HG02943 (cell line): ENCODE results near the gene TMCO1.
"Not testable (repeated sequence)": the region's sequence is repeated elsewhere in the genome, so short reads cannot be mapped to it uniquely, and the experiment has no call there.

Experiments used
- ATAC-seq: cut with Tn5 transposase; IDR thresholded peaks from one replicate; pipeline ENCODE4 v1.9.1; 2021; ENCODE audit warnings: mild to moderate bottlenecking, low read depth, moderate library complexity; ENCODE audit not compliant: unreplicated experiment

The TMCO1 gene

DNA sequence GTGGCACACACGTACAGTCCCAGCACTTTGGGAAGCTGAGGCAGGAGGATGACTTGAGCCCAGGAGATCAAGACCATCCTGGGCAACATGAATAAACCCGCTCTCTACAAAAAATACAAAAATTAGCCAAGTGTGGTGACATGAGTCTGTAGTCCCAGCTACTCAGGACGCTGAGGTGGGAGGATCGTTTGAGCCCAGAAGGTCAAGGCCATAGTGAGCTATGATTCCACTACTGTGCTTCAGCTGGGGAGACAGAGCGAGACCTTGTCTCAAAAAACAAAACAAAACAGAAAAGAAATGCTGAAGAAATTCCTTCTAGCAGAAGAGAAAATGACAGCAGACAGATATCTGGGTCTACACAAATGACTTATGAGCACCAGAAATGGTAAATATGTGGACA is 80.6 kb downstream of the TMCO1 start:
- no peak for ATAC-seq

DNA sequence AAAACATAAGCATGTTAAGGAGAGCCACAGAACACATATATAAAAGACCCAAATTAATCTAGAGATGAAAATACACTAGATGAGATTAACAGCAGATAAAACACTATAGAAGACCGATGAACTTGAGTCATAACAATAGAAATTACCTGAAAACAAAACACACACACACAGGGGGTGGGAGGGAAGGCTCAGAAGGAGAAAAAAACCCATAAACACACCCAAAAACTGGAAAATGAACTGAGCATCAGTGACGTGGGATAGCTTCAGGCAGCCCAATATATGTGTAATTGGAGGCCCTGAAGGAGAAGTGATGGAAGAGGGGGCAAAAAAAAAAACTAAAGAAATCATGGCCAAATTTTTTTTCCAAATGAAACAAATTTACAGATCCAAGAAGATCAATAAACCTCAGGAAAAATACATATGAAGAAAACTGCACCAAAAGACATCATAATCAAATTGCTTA is 81.7 kb downstream of the TMCO1 start:
- ATAC-seq = no peak

DNA sequence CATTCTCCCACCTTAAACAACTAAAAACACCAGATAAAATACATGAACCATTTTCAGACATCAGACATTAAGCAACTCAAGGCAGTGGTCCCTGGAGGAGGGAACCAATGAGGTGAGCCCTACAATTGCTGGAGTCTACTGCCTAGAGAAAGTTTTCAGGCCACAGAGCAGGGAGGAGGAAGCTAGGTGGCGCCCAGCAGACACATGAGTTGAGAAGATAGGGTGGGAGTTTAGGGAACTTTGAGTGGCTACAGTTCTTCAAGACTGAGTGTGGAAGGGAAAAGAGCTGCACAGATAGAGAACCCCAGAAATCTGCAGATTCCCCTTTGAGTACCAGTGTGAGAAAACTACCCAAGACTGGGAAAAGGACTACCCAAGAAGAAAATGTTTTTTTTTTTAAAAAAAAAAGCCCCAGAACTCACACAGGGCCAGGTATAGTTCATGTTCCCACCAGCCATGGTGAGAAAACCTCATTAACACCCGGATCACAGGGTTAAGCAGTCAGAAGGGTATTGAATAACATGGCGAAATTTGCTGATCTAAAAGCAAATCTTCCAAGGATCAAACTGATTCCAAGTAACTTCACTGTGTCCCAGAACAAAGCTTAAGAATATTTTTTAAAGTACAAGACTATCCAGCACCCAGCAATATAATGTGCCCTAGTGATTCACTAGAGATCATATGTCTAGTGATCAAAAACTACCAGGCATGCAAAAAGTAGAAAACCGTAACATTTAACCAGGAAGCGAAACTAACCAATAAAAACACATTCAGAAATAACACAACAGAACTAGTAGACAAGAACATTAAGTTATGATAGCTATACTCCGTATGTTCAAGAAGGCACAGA is 82.3 kb downstream of the TMCO1 start:
- no peak for ATAC-seq

DNA sequence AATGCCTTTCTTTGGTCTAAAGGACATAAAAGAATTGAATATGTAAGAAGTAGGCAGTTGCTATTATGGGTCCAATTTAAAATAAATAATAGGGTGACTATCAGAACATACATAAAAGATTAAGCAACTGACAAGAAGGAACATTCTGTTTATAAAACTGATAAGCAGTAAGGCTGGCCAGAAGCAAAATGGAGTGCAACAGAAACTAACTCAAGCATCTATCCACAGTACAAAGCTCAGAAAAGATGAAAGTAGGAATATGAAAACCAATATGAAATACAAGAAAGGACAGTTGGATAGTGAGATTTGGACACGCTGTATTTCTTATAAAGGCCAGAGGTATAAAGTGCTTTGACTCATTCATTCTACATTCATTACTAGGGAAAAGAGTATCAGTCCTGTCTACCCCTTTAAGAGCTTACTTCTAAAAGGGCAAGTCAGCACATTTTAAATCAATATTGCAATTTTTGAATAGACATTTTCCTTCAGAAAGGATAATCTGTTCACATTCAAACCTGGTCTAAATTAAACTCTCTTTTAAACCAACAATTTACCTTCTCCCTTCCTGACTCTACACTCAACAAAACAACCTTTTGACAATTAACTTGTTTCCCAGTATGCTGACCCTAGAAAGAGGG is 84.7 kb downstream of the TMCO1 start:
- ATAC-seq = no peak

DNA sequence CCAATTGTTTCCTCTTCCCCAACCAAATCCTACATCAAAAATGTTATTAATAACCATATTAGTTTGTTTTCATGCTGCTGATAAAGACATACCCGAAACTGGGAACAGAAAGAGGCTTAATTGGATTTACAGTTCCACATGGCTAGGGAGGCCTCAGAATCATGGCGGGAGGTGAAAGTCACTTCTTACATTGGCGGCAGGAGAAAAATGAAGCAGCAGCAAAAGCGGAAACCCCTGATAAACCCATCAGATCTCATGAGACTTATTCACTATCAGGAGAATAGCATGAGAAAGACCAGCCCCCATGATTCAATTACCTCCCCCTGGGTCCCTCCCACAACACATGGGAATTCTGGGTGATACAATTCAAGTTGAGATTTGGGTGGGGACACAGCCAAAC is 87.9 kb downstream of the TMCO1 start:
- ATAC-seq = not testable (repeated sequence)

DNA sequence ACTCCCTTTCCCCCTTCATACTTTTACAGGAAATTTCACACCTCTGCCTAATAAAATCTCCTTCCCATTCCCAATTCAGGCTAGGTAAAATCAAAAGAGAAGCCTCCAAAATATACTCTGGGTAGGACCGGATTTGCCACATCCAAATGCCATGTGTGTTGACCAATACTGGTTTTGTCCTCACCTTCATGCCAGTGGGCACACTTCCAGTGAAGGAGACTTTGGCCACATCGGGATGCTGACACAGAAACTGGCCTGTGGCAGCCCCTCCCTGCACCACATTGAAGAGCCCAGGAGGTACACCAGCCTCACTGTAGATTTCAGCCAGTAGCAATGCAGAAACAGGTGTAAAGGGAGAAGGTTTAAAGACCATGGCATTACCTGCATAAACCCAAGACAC is 88.4 kb downstream of the TMCO1 start:
- no peak for ATAC-seq

DNA sequence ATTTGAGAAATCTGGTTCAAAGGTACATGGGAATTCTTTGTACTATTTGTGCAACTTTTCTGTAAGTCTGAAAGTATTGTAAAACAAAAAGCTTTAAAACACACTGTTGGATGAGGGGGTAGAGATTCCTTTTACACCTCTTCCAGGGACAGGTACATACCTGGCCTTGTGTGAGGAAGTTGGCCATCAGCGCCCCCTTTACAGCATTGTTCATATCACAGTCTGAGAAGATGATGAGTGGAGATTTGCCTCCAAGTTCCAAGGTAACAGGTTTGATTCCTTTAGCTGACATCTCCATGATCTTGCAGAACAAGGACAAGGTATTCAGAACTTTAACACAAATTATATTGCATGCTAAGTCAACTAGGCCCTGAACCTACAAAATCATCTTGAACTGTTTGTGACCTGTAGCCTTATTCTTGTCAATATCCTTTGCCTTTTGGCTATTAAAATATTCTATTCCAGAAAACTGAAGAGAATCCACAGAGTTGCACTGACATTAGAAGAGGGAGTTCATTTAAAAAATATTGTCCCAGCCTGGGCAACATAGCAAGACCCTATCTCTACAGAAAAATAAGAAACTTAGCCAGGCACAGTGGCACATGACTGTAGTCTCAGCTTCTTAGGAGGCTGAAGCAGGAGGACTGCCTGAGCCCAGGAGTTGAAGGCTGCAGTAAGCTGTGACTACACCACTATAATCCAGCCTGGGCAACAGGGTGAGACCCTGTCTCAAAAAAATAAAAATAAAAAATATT is 89.2 kb downstream of the TMCO1 start:
- ATAC-seq = no peak

DNA sequence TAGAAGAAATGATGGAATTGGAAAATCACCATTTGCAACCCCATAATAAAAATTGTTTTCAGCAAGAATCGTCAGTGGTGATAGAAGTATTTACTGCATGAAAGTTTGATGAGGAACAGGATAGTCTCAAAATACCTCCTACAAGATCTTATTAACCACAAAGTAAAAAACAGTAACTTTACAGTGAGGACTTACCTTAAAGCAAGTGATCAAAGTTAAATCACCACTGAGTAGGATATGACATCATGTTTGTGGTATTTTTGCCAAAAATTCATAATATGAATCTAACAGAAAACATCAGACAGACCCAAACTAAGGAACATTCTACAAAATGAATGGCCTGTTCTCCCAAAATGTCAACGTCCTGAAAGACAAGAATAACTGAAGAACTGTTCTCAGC is 90.2 kb downstream of the TMCO1 start:
- no peak for ATAC-seq
